Common myeloid progenitor, CD34-positive (primary cell): ENCODE measurements around the gene GTF2A2.

Source experiments
- CTCF ChIA-PET: fragments of 350-600 bp; sonication (Branson Sonifier 250); formaldehyde crosslinking; loops from one replicate; lab custom pipeline; 2021; ENCODE audit warnings: antibody characterized with exemption; lab: Charles Lee
- POLR2A ChIA-PET: fragments of 350-600 bp; sonication (Branson Sonifier 250); formaldehyde crosslinking; loops from one replicate; lab custom pipeline; 2021; ENCODE audit warnings: antibody characterized with exemption; lab: Charles Lee
- DNase-seq, 3 donors: peaks; one replicate each; pipeline versions ENCODE4 v3.0.0 to v3.0.0-alpha.2; 2013
- H3K27ac ChIP-seq, 2 experiments: 1 replicate in 1 of 2; 2 replicates in 1 of 2; pipeline ENCODE4 v1.7.0; 2013; ENCODE audit warnings: inconsistent platforms in 2 of 2, low read length in 2 of 2, mild to moderate bottlenecking in 2 of 2, low read depth in 1 of 2, moderate library complexity in 1 of 2; ENCODE audit not compliant: severe bottlenecking in 2 of 2, insufficient read depth in 1 of 2, poor library complexity in 1 of 2
- H3K27me3 ChIP-seq, 5 experiments: replicated peaks in 2 of 5; 1 replicate in 3 of 5; 2 replicates in 2 of 5; pipeline versions ENCODE4 v1.6.1 to v1.7.0; 2013; ENCODE audit warnings: low read length in 4 of 5, mild to moderate bottlenecking in 2 of 5, moderate library complexity in 2 of 5, inconsistent platforms in 1 of 5; ENCODE audit not compliant: insufficient read depth in 5 of 5, control insufficient read depth in 4 of 5
- H3K36me3 ChIP-seq, 4 experiments: 1 replicate in 2 of 4; 2 replicates in 2 of 4; pipeline versions ENCODE4 v1.6.1 to v1.7.0; 2013; ENCODE audit warnings: low read length in 3 of 4, control low read depth in 1 of 4, mild to moderate bottlenecking in 1 of 4; ENCODE audit not compliant: control insufficient read depth in 4 of 4, insufficient read depth in 4 of 4
- H3K4me1 ChIP-seq, 4 experiments: 1 replicate in 3 of 4; 2 replicates in 1 of 4; pipeline versions ENCODE4 v1.6.1 to v1.7.1; 2013; ENCODE audit warnings: low read length in 3 of 4, mild to moderate bottlenecking in 3 of 4, control low read depth in 1 of 4, inconsistent platforms in 1 of 4, moderate library complexity in 1 of 4; ENCODE audit not compliant: control insufficient read depth in 4 of 4, insufficient read depth in 4 of 4; ENCODE audit errors: control extremely low read depth in 1 of 4
- H3K4me3 ChIP-seq, 7 experiments: 1 replicate in 4 of 7; 2 replicates in 3 of 7; pipeline versions ENCODE4 v1.5.1 to v1.7.0; 2013; ENCODE audit warnings: mild to moderate bottlenecking in 7 of 7, low read length in 6 of 7, moderate library complexity in 6 of 7, inconsistent platforms in 2 of 7, low read depth in 2 of 7, control low read depth in 1 of 7; ENCODE audit not compliant: insufficient read depth in 4 of 7, control insufficient read depth in 1 of 7; ENCODE audit errors: extremely low read depth in 1 of 7
- H3K9me3 ChIP-seq, 5 experiments: 1 replicate in 4 of 5; 2 replicates in 1 of 5; pipeline versions ENCODE4 v1.6.1 to v1.7.1; 2013; ENCODE audit warnings: low read length in 4 of 5, mild to moderate bottlenecking in 2 of 5, inconsistent platforms in 1 of 5, low read depth in 1 of 5, moderate library complexity in 1 of 5; ENCODE audit not compliant: control insufficient read depth in 4 of 5, insufficient read depth in 2 of 5; ENCODE audit errors: control extremely low read depth in 1 of 5
- WGBS: methylation state at CpG from one replicate; pipeline ENCODE4 v1.1.5; 2013; ENCODE audit not compliant: insufficient coverage; 5-methylcytosine and 5-hydroxymethylcytosine counted together

GTF2A2 gene

DNA sequence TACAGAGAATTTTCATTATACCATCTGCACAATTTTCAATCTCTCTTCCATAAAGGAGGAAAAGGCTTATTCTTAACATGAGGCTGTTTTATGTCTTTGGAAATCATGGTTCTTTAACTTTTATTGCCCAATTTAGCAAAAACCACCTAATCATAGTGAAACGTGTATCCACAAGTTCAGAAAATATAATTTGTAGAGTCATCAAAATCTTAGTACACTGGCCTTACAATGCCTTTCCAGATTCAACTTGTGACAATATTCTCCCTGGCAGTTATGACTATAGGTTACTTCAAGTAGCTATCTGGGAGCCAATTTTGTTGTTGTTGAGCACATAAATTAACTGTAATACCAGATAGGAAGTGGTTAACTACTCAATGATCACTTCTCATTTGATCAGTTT is 20.9 kb upstream of the GTF2A2 start:
- Histone ChIP-seq H3K9me3 (no peaks in the 10 kb centered on the region), H3K36me3 (peaks cover 26 to 86% (median 52%) of the 10 kb centered on the region in 4 experiments), H3K27me3 (no peaks in the 10 kb centered on the region), H3K4me3 (no peak overlapping the region), H3K27ac (peak overlapping the region in 1 of 2 experiments; percentile 26), H3K4me1 (peaks cover 4 to 33% (median 7%) of the 10 kb centered on the region in 4 experiments)
- no peak for DNase-seq
- POLR2A ChIA-PET = no interaction called here
- WGBS = no CpG with 5 or more reads among the region's 1 CpG
- CTCF ChIA-PET = no interaction called here

DNA sequence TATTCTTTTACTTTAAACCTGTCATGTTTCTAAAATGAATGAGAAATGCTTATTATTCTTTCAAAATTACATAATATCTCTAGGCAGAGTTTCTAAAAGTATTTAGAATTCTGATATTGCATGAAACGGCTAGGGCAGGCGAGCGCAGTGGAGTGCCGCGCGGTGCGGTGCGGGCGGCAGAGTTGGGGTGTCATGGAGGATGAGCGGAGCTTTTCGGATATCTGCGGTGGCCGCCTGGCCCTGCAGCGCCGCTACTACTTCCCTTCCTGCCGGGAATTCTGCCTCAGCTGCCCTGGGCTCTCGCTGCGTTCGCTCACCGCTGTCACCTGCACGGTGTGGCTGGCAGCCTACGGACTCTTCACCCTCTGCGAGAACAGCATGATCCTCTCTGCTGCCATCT is 19.2 kb upstream of the GTF2A2 start:
- Histone ChIP-seq H3K9me3 (no peaks in the 10 kb centered on the region), H3K27ac (no peak overlapping the region), H3K27me3 (no peaks in the 10 kb centered on the region), H3K4me3 (no peak overlapping the region), H3K36me3 (peaks cover 29 to 92% (median 62%) of the 10 kb centered on the region in 4 experiments), H3K4me1 (peaks cover 4 to 21% (median 7%) of the 10 kb centered on the region in 4 experiments)
- WGBS = 98% methylated on average over 20 of the region's 23 CpGs
- POLR2A ChIA-PET = no interaction called here
- CTCF ChIA-PET = no interaction called here
- DNase-seq = no peak

DNA sequence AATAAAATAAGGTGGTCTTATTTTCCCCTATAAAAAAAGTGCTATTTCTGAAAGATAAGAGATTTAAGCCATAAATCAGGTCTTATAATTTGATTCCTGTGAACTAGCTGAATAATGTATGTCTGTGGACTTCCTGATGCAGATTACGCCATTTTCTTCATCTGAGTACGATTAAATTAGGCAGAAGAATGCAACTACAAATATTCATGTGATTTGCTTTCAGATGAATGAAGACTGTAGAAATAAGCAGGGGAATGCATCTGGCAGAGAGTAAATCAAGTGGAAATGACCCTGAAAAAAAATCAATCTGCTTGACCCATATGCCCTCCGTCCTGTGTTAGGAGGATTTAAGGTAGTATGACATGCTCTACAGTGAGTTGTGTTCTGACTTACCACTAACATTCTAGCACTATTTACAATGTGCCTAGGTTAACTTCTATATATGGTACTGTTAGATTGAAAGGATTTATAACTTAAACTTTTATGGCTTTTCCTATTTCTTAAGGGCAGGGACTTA is 17.1 kb upstream of the GTF2A2 start:
- peaks cover 4 to 16% (median 7%) of the 10 kb centered on the region in 4 experiments for H3K4me1 ChIP-seq
- DNase-seq = no peak
- no peak overlapping the region for H3K4me3 ChIP-seq
- no peaks in the 10 kb centered on the region for H3K27me3 ChIP-seq
- ChIA-PET POLR2A (no interaction called here), CTCF (no interaction called here)
- 60% methylated on average over 1 of the region's 3 CpGs for WGBS
- no peak overlapping the region for H3K27ac ChIP-seq
- H3K36me3 ChIP-seq = peaks cover 34 to 88% (median 67%) of the 10 kb centered on the region in 4 experiments
- H3K9me3 ChIP-seq = no peaks in the 10 kb centered on the region

DNA sequence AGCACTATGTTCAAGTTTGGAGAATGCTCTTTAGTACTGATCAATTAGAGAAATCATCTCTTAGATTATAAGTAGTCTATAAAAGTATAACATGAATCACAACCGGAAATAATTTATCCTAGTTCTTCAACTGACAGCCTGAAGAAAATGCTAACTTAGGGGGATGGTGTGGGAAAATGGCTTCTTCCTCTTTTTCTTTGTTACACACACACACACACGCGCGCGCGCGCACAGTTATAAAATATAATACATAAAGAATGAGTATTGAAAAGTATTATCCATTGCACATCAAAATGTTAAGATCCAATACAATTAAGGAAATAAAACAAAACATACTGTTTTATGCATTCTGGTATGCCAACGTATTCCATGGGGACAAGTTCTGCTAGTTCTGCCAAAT is 11.2 kb upstream of the GTF2A2 start:
- CTCF ChIA-PET = no interaction called here
- Histone ChIP-seq H3K36me3 (peaks cover 23 to 80% (median 59%) of the 10 kb centered on the region in 4 experiments), H3K27me3 (no peaks in the 10 kb centered on the region), H3K9me3 (no peaks in the 10 kb centered on the region), H3K4me3 (no peak overlapping the region), H3K4me1 (no peaks in the 10 kb centered on the region), H3K27ac (no peak overlapping the region)
- no CpG with 5 or more reads among the region's 8 CpGs for WGBS
- POLR2A ChIA-PET = no interaction called here
- DNase-seq = peak in 2 of 3 donors; percentile 64 to 67

DNA sequence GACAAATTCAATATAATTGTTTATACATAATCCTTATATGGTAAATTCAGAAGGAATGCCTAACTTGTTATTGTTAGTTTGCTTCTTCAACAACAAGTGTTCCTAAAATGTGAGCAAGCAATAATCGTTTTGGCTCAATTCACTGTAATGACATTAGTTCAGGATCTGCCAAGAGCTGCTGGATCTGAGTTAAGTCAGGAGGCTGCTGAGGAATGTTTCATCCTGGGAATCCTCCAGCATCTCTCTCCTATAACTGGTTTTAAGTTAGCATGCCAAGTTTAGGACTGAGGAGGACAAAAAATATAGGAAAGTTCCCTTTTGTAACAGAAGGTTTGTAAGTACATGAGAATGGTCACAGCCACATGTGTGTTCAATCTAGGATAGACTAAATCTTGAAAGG is 4.9 kb upstream of the GTF2A2 start:
- no peak overlapping the region for H3K27ac ChIP-seq
- CTCF ChIA-PET = no interaction called here
- POLR2A ChIA-PET = no interaction called here
- WGBS = 100% methylated on average over 1 of the region's 1 CpG
- H3K4me3 ChIP-seq = no peak overlapping the region
- peaks cover 13 to 58% (median 36%) of the 10 kb centered on the region in 4 experiments for H3K36me3 ChIP-seq
- peaks cover 0 to 6% (median 2%) of the 10 kb centered on the region in 4 experiments for H3K4me1 ChIP-seq
- no peaks in the 10 kb centered on the region for H3K27me3 ChIP-seq
- DNase-seq = no peak
- no peaks in the 10 kb centered on the region for H3K9me3 ChIP-seq

DNA sequence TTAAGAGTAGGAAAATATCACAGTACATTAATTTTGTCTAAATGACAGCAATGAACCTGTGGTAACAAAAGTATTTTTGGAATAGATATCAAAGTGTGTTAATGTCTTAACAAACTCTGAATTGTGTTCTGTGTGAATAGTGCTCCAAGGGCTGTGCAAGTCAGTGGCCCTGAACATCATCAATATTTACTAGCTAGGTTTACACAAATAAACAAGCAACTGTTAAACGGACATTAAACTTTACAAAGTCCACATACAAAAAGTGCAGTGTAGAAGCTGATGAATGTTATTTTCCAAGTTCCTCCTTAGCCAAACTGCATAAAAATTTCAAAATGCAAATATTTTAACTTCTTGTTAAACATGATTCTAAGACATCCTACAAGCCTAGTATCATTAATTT is 2.1 kb upstream of the GTF2A2 start:
- Histone ChIP-seq H3K4me3 (no peak overlapping the region), H3K27me3 (no peaks in the 10 kb centered on the region), H3K4me1 (peaks cover 5 to 26% (median 17%) of the 10 kb centered on the region in 4 experiments), H3K9me3 (no peaks in the 10 kb centered on the region), H3K36me3 (peaks cover 11 to 41% (median 25%) of the 10 kb centered on the region in 4 experiments), H3K27ac (no peak overlapping the region)
- no CpG with 5 or more reads among the region's 1 CpG for WGBS
- ChIA-PET POLR2A (interaction anchor here (1.1 kb wide), 1 partner anchor 28 kb away, joined by 3 read pairs; no protein-coding TSS in a partner anchor), CTCF (interaction anchor here (1.1 kb wide), 1 partner anchor 26 kb away, joined by 3 read pairs; no protein-coding TSS in a partner anchor)
- no peak for DNase-seq

DNA sequence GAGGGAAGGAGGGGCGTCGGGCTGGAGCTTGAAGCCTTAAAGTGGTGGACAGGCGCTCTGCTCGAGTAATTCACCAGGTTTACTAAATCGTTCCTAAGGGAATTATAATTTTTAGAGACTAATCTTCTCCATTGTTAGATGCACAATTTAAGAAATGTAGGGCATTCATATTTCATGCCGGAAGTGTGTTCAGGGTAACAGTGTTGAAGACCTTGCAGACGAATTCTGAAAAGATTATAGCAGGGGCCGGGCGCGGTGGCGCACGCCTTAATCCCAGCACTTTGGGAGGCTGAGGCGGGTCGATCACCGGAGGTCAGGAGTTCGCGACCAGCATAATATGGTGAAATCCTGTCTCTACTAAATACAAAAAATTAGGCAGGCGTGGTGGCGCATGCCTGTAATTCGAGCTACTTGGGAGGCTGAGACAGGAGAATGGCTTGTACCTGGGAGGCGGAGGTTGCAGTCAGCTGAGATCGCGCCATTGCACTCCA is 365 bp upstream of the GTF2A2 start:
- Histone ChIP-seq H3K4me3 (peak overlapping the region in 6 of 7 experiments; percentile 16 to 88 (median 83)), H3K36me3 (peaks cover 15 to 38% (median 27%) of the 10 kb centered on the region in 4 experiments), H3K27me3 (no peaks in the 10 kb centered on the region), H3K27ac (peak overlapping the region in 1 of 2 experiments; percentile 85), H3K9me3 (peaks cover 0 to under 1% (median 0%) of the 10 kb centered on the region in 5 experiments), H3K4me1 (peaks cover 5 to 32% (median 17%) of the 10 kb centered on the region in 4 experiments)
- CTCF ChIA-PET = interaction anchor here (0.9 to 1.3 kb wide), 3 partner anchors 17 to 1351 kb away, joined by 4 read pairs; no protein-coding TSS in a partner anchor
- POLR2A ChIA-PET = interaction anchor here (0.6 to 1.3 kb wide), 5 partner anchors 12 to 768 kb away, joined by 3 to 5 read pairs (median 4); partner anchors contain the start of gene BNIP2
- DNase-seq = no peak
- WGBS = 80% methylated on average over 10 of the region's 23 CpGs
